Measurements from ENCODE around the gene NEK4. TPM values are rescaled to one million over a fixed set of nuclear protein-coding genes. Genes with fewer than 3 reads are reported as not detected.

NEK4 gene
- total and polyA plus RNA-seq, 2 of the 13 experiments (the other 11 are each of a cell fraction or from before 2014, with no cell fraction given) = 16.5 to 38.0 TPM

DNA sequence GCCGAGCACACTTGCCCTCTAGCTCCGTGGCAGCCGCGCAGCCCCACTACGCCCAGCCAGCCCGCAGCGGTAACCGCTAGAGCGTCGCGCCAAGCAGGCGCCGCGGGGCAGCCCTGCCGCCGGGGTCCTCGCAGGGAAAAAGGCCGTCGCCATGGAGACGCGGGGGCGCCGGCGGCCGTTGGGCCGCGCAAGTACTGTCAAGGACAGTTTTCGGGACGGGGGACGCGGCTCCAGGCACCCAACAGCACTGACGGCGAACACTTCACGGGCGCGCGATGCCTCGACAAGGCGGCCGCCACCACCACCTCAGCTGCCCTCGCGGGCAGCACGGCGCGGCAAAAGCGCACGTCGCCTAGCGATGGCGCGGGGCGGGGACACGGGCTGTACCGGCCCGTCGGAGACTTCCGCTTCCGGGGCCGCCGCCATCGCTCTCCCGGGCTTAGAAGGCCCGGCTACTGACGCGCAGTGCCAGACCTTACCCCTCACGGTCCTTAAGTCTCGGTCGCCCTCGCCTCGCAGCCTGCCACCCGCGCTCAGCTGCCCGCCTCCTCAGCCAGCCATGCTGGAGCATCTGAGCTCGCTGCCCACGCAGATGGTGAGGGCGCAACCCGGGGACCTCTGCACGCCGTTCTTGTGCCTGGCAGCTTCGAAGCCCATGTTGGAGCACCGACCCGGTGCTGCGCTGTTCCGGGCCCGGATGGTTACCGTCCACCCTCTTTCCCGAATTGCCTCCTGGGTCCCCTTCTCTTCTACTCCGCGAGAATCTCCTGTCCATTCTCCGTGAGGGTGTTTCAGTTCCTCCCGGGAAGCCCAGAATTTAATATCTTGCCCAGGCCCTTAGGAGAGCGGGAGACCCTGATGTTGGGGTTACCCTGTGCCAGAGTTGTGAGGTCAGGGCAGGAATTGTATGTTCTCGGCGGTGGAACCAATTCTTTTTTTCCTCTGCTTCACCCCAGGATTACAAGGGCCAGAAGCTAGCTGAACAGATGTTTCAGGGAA is 64.8 kb downstream of the NEK4 start, which contains the start of the genes GLT8D1 and SPCS1 (continued):
- no peak; the same call in 1 of the 2 replicates for TF ChIP-seq ETS1 (CRISPR knock-in tag; IDR thresholded peaks at IDR 0.05)
- peak; percentile 91 for TF ChIP-seq CSRNP1 (CRISPR knock-in tag; IDR thresholded peaks at IDR 0.05)
- no peak for TF ChIP-seq THAP8 (CRISPR knock-in tag; IDR thresholded peaks at IDR 0.05; ENCODE audit: borderline replicate concordance)
- TF ChIP-seq, protein P1, sequence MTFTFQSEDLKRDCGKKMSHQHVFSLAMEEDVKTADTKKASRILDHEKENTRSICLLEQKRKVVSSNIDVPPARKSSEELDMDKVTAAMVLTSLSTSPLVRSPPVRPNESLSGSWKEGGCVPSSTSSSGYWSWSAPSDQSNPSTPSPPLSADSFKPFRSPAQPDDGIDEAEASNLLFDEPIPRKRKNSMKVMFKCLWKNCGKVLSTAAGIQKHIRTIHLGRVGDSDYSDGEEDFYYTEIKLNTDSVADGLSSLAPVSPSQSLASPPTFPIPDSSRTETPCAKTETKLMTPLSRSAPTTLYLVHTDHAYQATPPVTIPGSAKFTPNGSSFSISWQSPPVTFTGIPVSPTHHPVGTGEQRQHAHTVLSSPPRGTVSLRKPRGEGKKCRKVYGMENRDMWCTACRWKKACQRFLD (CRISPR knock-in tag; IDR thresholded peaks at IDR 0.05; ENCODE audit: borderline replicate concordance) = peak; percentile 70; the same call in 1 of the 2 replicates
- TF ChIP-seq FLYWCH1 (CRISPR knock-in tag; IDR thresholded peaks at IDR 0.05) = no peak; the same call in 1 of the 2 replicates
- TF ChIP-seq, protein P2, sequence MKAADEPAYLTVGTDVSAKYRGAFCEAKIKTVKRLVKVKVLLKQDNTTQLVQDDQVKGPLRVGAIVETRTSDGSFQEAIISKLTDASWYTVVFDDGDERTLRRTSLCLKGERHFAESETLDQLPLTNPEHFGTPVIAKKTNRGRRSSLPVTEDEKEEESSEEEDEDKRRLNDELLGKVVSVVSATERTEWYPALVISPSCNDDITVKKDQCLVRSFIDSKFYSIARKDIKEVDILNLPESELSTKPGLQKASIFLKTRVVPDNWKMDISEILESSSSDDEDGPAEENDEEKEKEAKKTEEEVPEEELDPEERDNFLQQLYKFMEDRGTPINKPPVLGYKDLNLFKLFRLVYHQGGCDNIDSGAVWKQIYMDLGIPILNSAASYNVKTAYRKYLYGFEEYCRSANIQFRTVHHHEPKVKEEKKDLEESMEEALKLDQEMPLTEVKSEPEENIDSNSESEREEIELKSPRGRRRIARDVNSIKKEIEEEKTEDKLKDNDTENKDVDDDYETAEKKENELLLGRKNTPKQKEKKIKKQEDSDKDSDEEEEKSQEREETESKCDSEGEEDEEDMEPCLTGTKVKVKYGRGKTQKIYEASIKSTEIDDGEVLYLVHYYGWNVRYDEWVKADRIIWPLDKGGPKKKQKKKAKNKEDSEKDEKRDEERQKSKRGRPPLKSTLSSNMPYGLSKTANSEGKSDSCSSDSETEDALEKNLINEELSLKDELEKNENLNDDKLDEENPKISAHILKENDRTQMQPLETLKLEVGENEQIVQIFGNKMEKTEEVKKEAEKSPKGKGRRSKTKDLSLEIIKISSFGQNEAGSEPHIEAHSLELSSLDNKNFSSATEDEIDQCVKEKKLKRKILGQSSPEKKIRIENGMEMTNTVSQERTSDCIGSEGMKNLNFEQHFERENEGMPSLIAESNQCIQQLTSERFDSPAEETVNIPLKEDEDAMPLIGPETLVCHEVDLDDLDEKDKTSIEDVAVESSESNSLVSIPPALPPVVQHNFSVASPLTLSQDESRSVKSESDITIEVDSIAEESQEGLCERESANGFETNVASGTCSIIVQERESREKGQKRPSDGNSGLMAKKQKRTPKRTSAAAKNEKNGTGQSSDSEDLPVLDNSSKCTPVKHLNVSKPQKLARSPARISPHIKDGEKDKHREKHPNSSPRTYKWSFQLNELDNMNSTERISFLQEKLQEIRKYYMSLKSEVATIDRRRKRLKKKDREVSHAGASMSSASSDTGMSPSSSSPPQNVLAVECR (CRISPR knock-in tag; IDR thresholded peaks at IDR 0.05; ENCODE audit: borderline replicate concordance) = peak; percentile 100
- no peak for TF ChIP-seq TEF (CRISPR knock-in tag; IDR thresholded peaks at IDR 0.05)
- TF ChIP-seq RBAK (CRISPR knock-in tag; IDR thresholded peaks at IDR 0.05) = no peak
- TF ChIP-seq SATB2 (CRISPR knock-in tag; IDR thresholded peaks at IDR 0.05) = no peak
- TF ChIP-seq TIGD3 (CRISPR knock-in tag; IDR thresholded peaks at IDR 0.05; ENCODE audit: borderline replicate concordance) = peak; percentile 83; the same call in 1 of the 2 replicates
- peak; percentile 62; the same call in 1 of the 2 replicates for TF ChIP-seq ZNF558 (CRISPR knock-in tag; IDR thresholded peaks at IDR 0.05; ENCODE audit: borderline replicate concordance)
- TF ChIP-seq, protein P3, sequence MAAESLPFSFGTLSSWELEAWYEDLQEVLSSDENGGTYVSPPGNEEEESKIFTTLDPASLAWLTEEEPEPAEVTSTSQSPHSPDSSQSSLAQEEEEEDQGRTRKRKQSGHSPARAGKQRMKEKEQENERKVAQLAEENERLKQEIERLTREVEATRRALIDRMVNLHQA (CRISPR knock-in tag; IDR thresholded peaks at IDR 0.05) = no peak
- peak; percentile 51 for TF ChIP-seq ZNF331 (CRISPR knock-in tag; IDR thresholded peaks at IDR 0.05)

All from HepG2 (cell line).